Gastrocnemius medialis (tissue), 4 donors: ENCODE data around the gene PRDM16.

Source experiments
- POLR2A ChIP-seq, 2 donors: fragments of 450-650 bp; IDR thresholded peaks; one replicate each; pipeline ENCODE4 v1.6.1; 2017; ENCODE audit warnings: antibody characterized with exemption in 2 of 2, mild to moderate bottlenecking in 2 of 2, moderate library complexity in 2 of 2
- TF ChIP-seq, protein P1 (sequence below), 5 experiments: fragments of 450-650 bp in 3 of 5; fragments of 200-600 bp in 2 of 5; sonication (generic) in 2 of 5; IDR thresholded peaks in 4 of 5; conservative IDR thresholded peaks in 1 of 5; 1 replicate in 4 of 5; 2 replicates in 1 of 5; pipeline ENCODE4 v1.5.1; 2016 to 2019; ENCODE audit warnings: antibody characterized with exemption in 5 of 5, mild to moderate bottlenecking in 3 of 5, moderate library complexity in 3 of 5

DNA sequence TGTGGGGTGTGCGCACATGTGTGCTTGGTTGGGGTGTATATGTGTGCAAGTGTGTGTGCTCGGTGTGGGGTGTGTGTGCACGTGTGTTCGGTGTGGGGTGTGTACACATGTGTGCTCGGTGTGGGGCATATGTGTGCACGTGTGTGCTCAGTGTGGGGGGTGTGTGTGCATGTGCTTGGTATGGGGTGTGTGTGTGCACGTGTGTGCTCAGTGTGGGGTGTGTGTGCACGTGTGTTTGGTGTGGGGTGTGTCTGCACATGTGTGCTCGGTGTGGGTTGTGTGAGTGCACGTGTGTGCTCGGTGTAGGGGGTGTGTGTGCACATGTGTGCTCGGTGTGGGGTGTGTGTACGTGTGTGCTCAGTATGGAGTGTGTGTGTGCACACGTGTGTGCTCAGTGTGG, 77.5 kb downstream of the PRDM16 start:
- TF ChIP-seq, protein P1, sequence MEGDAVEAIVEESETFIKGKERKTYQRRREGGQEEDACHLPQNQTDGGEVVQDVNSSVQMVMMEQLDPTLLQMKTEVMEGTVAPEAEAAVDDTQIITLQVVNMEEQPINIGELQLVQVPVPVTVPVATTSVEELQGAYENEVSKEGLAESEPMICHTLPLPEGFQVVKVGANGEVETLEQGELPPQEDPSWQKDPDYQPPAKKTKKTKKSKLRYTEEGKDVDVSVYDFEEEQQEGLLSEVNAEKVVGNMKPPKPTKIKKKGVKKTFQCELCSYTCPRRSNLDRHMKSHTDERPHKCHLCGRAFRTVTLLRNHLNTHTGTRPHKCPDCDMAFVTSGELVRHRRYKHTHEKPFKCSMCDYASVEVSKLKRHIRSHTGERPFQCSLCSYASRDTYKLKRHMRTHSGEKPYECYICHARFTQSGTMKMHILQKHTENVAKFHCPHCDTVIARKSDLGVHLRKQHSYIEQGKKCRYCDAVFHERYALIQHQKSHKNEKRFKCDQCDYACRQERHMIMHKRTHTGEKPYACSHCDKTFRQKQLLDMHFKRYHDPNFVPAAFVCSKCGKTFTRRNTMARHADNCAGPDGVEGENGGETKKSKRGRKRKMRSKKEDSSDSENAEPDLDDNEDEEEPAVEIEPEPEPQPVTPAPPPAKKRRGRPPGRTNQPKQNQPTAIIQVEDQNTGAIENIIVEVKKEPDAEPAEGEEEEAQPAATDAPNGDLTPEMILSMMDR (IDR thresholded peaks at IDR 0.05 in 4 of 5, conservative IDR thresholded peaks at IDR 0.05 in 1 of 5), result no peak
- TF ChIP-seq POLR2A (IDR thresholded peaks at IDR 0.05), result no peak
